ENCODE measurements around the gene KRT16. TPM values are rescaled to one million over a fixed set of nuclear protein-coding genes. Genes with fewer than 3 reads are reported as not detected.
"Not testable (repeated sequence)": the region's sequence is repeated elsewhere in the genome, so short reads cannot be mapped to it uniquely, and the experiment has no call there.

KRT16 gene
- total and polyA plus RNA-seq, 8 donors, result 1.1 to 32.8 (median 1.3) TPM; not detected in 5

- DNase-seq, result no peak
- WGBS, 5 donors, result 61 to 78% (median 68%) methylated on average over 4 to 8 of the region's 8 CpGs
- intact Hi-C loops (cut with DNase I; ENCODE audit: low total_unique reads), result no loop called here
- Histone ChIP-seq H3K4me3 (no peak overlapping the region), H3K9me3 (no peaks in the 10 kb centered on the region), H3K4me1 (no peaks in the 10 kb centered on the region), H3K36me3 (no peaks in the 10 kb centered on the region), H3K27me3 (peaks cover 0 to 33% (median 0%) of the 10 kb centered on the region in 3 donors), H3K27ac (no peak overlapping the region)
- no peak for TF ChIP-seq POLR2AphosphoS5 (IDR thresholded peaks at IDR 0.05)
- TF ChIP-seq CTCF (IDR thresholded peaks at IDR 0.05), result no peak
- no peak for TF ChIP-seq POLR2A (IDR thresholded peaks at IDR 0.05)
- no peak for TF ChIP-seq EP300 (IDR thresholded peaks at IDR 0.05)
These were observed 24.3 kb downstream of the KRT16 start for GRCh38 chr17:41588126-41588810.

GRCh38 chr17:41586863-41587495, 25.6 kb downstream of the KRT16 start, which contains the start of gene KRT14:
Gene KRT14, minus strand, starts transcription at chr17:41586895. Its CDS starts 61 bp downstream, at chr17:41586834.
- no peak within 1 kb of the TSS for H3K4me3 ChIP-seq

GRCh38 chr17:41585301-41586056, 27.1 kb downstream of the KRT16 start:
- 65 to 80% (median 77%) methylated on average over 5 of the region's 5 CpGs for WGBS, 5 donors
- no peaks in the 10 kb centered on the region for H3K9me3 ChIP-seq
- TF ChIP-seq POLR2AphosphoS5 (IDR thresholded peaks at IDR 0.05) (no peak), EP300 (IDR thresholded peaks at IDR 0.05) (no peak), CTCF (IDR thresholded peaks at IDR 0.05) (no peak)
- H3K27me3 ChIP-seq, result peaks cover 0 to 21% (median 0%) of the 10 kb centered on the region in 3 donors
- intact Hi-C loops (cut with DNase I; ENCODE audit: low total_unique reads), result no loop called here
- H3K36me3 ChIP-seq, result no peaks in the 10 kb centered on the region
- no peak for DNase-seq
- no peak overlapping the region for H3K4me3 ChIP-seq
- H3K4me1 ChIP-seq, result no peaks in the 10 kb centered on the region
- H3K27ac ChIP-seq, result no peak overlapping the region

More at GRCh38 chr17:41586863-41587495, 25.6 kb downstream of the KRT16 start, which contains the start of gene KRT14:
- Histone ChIP-seq H3K4me1 (no peaks in the 10 kb centered on the region), H3K36me3 (no peaks in the 10 kb centered on the region), H3K27me3 (peaks cover 0 to 29% (median 0%) of the 10 kb centered on the region in 3 donors), H3K27ac (no peak within 1 kb of the TSS), H3K9me3 (no peaks in the 10 kb centered on the region)
- intact Hi-C loops (cut with DNase I; ENCODE audit: low total_unique reads), result no loop called here
- no peak for TF ChIP-seq POLR2AphosphoS5 (IDR thresholded peaks at IDR 0.05)
- no peak for TF ChIP-seq CTCF (IDR thresholded peaks at IDR 0.05)
- TF ChIP-seq POLR2A (IDR thresholded peaks at IDR 0.05), result no peak
- TF ChIP-seq EP300 (IDR thresholded peaks at IDR 0.05), result no peak
- DNase-seq, result no peak
- WGBS, 5 donors, result 72 to 87% (median 77%) methylated on average over 14 to 15 of the region's 15 CpGs

GRCh38 chr17:41584331-41584927, 28.1 kb downstream of the KRT16 start:
- H3K36me3 ChIP-seq; DNase-seq; H3K9me3 ChIP-seq; H3K27ac ChIP-seq; intact Hi-C loops (cut with DNase I; ENCODE audit: low total_unique reads); H3K4me3 ChIP-seq; H3K4me1 ChIP-seq: not testable (repeated sequence)
- peaks cover 0 to 25% (median 0%) of the 10 kb centered on the region in 3 donors for H3K27me3 ChIP-seq
- WGBS, 5 donors, result 69 to 77% (median 70%) methylated on average over 8 of the region's 8 CpGs

All from stomach (tissue), 9 donors.